HEK293 (cell line): ENCODE data around the gene ARSB.
A peak's percentile ranks its signal among the peaks of the same experiment; 100 is the strongest.

ENCODE experiments used
- GLIS1 ChIP-seq: fragments of 450-650 bp; formaldehyde crosslinking; IDR thresholded peaks from 2 replicates; pipeline ENCODE4 v1.5.1; 2016; ENCODE audit warnings: missing biosample characterization, missing genetic modification characterization
- GLIS2 ChIP-seq: fragments of 450-650 bp; formaldehyde crosslinking; IDR thresholded peaks from 2 replicates; pipeline ENCODE4 v1.5.1; 2016; ENCODE audit warnings: missing biosample characterization, missing genetic modification characterization
- KLF16 ChIP-seq: fragments of 450-650 bp; formaldehyde crosslinking; IDR thresholded peaks from 2 replicates; pipeline ENCODE4 v1.5.1; 2017; ENCODE audit warnings: missing biosample characterization, missing genetic modification characterization
- KLF9 ChIP-seq: fragments of 450-650 bp; formaldehyde crosslinking; IDR thresholded peaks from 2 replicates; pipeline ENCODE4 v1.5.1; 2016; ENCODE audit warnings: missing biosample characterization, missing genetic modification characterization, low read depth
- MEIS1 ChIP-seq: sonication (generic); formaldehyde crosslinking; IDR thresholded peaks from 2 replicates; pipeline ENCODE4 v1.8.1; 2022; ENCODE audit warnings: missing genetic modification reagents, mild to moderate bottlenecking, borderline replicate concordance
- MZF1 ChIP-seq: fragments of 450-650 bp; formaldehyde crosslinking; IDR thresholded peaks from 2 replicates; pipeline ENCODE4 v1.5.1; 2017; ENCODE audit warnings: missing biosample characterization, missing genetic modification characterization, borderline replicate concordance
- PBX3 ChIP-seq: sonication (generic); formaldehyde crosslinking; IDR thresholded peaks from 2 replicates; pipeline ENCODE4 v1.8.1; 2022; ENCODE audit warnings: mild to moderate bottlenecking, moderate library complexity, missing genetic modification reagents
- SP7 ChIP-seq: fragments of 450-650 bp; formaldehyde crosslinking; IDR thresholded peaks from 2 replicates; pipeline ENCODE4 v1.5.1; 2016; ENCODE audit warnings: missing biosample characterization, missing genetic modification characterization
- TSHZ1 ChIP-seq: fragments of 450-650 bp; formaldehyde crosslinking; IDR thresholded peaks from 2 replicates; pipeline ENCODE4 v1.5.1; 2016; ENCODE audit warnings: missing biosample characterization, missing genetic modification characterization, borderline replicate concordance
- WT1 ChIP-seq: fragments of 450-650 bp; formaldehyde crosslinking; IDR thresholded peaks from 2 replicates; pipeline ENCODE4 v1.5.1; 2016; ENCODE audit warnings: missing biosample characterization, missing genetic modification characterization
- ZBTB44 ChIP-seq: fragments of 450-650 bp; IDR thresholded peaks from 2 replicates; pipeline ENCODE4 v1.5.1; 2018; ENCODE audit warnings: missing biosample characterization, mild to moderate bottlenecking, missing genetic modification characterization
- ZBTB48 ChIP-seq: fragments of 450-650 bp; formaldehyde crosslinking; IDR thresholded peaks from 2 replicates; pipeline ENCODE4 v1.5.1; 2016; ENCODE audit warnings: missing biosample characterization, missing genetic modification characterization
- ZBTB8A ChIP-seq: fragments of 450-650 bp; formaldehyde crosslinking; IDR thresholded peaks from 2 replicates; pipeline ENCODE4 v1.5.1; 2016; ENCODE audit warnings: missing biosample characterization, missing genetic modification characterization
- ZFHX2 ChIP-seq: fragments of 450-650 bp; formaldehyde crosslinking; conservative IDR thresholded peaks from 2 replicates; pipeline ENCODE4 v1.5.1; 2016; ENCODE audit warnings: missing biosample characterization, missing genetic modification characterization
- ZIC2 ChIP-seq: fragments of 450-650 bp; formaldehyde crosslinking; IDR thresholded peaks from 2 replicates; pipeline ENCODE4 v1.5.1; 2016; ENCODE audit warnings: missing biosample characterization, missing genetic modification characterization
- ZNF18 ChIP-seq: fragments of 450-650 bp; formaldehyde crosslinking; IDR thresholded peaks from 2 replicates; pipeline ENCODE4 v1.5.1; 2016; ENCODE audit warnings: missing biosample characterization, missing genetic modification characterization
- ZNF223 ChIP-seq: fragments of 450-650 bp; formaldehyde crosslinking; IDR thresholded peaks from 2 replicates; pipeline ENCODE4 v1.5.1; 2016; ENCODE audit warnings: missing biosample characterization, missing genetic modification characterization
- ZNF280D ChIP-seq: fragments of 450-650 bp; formaldehyde crosslinking; IDR thresholded peaks from 2 replicates; pipeline ENCODE4 v1.5.1; 2016; ENCODE audit warnings: missing biosample characterization, missing genetic modification characterization
- ZNF302 ChIP-seq: fragments of 450-650 bp; formaldehyde crosslinking; IDR thresholded peaks from 2 replicates; pipeline ENCODE4 v1.5.1; 2016; ENCODE audit warnings: missing biosample characterization, missing genetic modification characterization, low read depth
- ZNF341 ChIP-seq: fragments of 450-650 bp; formaldehyde crosslinking; IDR thresholded peaks from 2 replicates; pipeline ENCODE4; 2016; ENCODE audit warnings: low read depth, missing biosample characterization, missing genetic modification characterization
- ZNF404 ChIP-seq: fragments of 450-650 bp; formaldehyde crosslinking; IDR thresholded peaks from 2 replicates; pipeline ENCODE4 v1.5.1; 2017; ENCODE audit warnings: missing biosample characterization, missing genetic modification characterization
- ZNF433 ChIP-seq: fragments of 450-650 bp; formaldehyde crosslinking; IDR thresholded peaks from 2 replicates; pipeline ENCODE4 v1.5.1; 2016; ENCODE audit warnings: missing biosample characterization, missing genetic modification characterization, low read depth
- ZNF544 ChIP-seq: fragments of 450-650 bp; formaldehyde crosslinking; IDR thresholded peaks from 2 replicates; pipeline ENCODE4 v1.5.0; 2017; ENCODE audit warnings: missing biosample characterization, missing genetic modification characterization
- ZNF626 ChIP-seq: fragments of 450-650 bp; sonication (Bioruptor Pico); formaldehyde crosslinking; IDR thresholded peaks from 2 replicates; pipeline ENCODE4 v1.5.1; 2018; ENCODE audit warnings: missing biosample characterization, missing genetic modification characterization, inconsistent platforms
- ZNF629 ChIP-seq: fragments of 450-650 bp; formaldehyde crosslinking; IDR thresholded peaks from 2 replicates; pipeline ENCODE4 v1.5.1; 2017; ENCODE audit warnings: missing biosample characterization, missing genetic modification characterization
- ZNF692 ChIP-seq: fragments of 450-650 bp; formaldehyde crosslinking; IDR thresholded peaks from 2 replicates; pipeline ENCODE4 v1.5.1; 2016; ENCODE audit warnings: missing biosample characterization, missing genetic modification characterization
- ZNF707 ChIP-seq: fragments of 450-650 bp; formaldehyde crosslinking; IDR thresholded peaks from 2 replicates; pipeline ENCODE4 v1.5.1; 2016; ENCODE audit warnings: missing biosample characterization, missing genetic modification characterization

The ARSB gene

GRCh38 chr5:78779771-78780616 is 205.1 kb downstream of the ARSB start (continued):
- TF ChIP-seq MZF1 (tag by site-specific recombination) (peak; percentile 82), MEIS1 (CRISPR knock-in tag) (0 out of 2 replicates have a peak, but pooled peaks have one; percentile 18), ZNF544 (tag by site-specific recombination) (no peak), ZNF433 (tag by site-specific recombination) (no peak), ZIC2 (tag by site-specific recombination) (peak; percentile 65), SP7 (tag by site-specific recombination) (peak; percentile 60), ZNF629 (peak; percentile 73), TSHZ1 (tag by site-specific recombination) (peak; percentile 85; the same call in 1 of the 2 replicates), GLIS2 (tag by site-specific recombination) (peak; percentile 21; the same call in 1 of the 2 replicates), ZNF280D (tag by site-specific recombination) (no peak), ZBTB44 (tag by site-specific recombination) (peak; percentile 97), ZNF341 (tag by site-specific recombination) (peak; percentile 70), KLF9 (peak; percentile 40; the same call in 1 of the 2 replicates), GLIS1 (tag by site-specific recombination) (peak; percentile 65; the same call in 1 of the 2 replicates), PBX3 (CRISPR knock-in tag) (no peak), WT1 (tag by site-specific recombination) (no peak), ZNF707 (tag by site-specific recombination) (no peak), ZFHX2 (tag by site-specific recombination) (0 out of 2 replicates have a peak, but pooled peaks have one; percentile 14), ZNF626 (tag by site-specific recombination) (no peak), ZNF302 (tag by site-specific recombination) (no peak), ZNF404 (tag by site-specific recombination) (no peak), ZBTB8A (tag by site-specific recombination) (no peak), ZNF223 (tag by site-specific recombination) (no peak), KLF16 (tag by site-specific recombination) (no peak), ZNF18 (0 out of 2 replicates have a peak, but pooled peaks have one; percentile 37), ZBTB48 (tag by site-specific recombination) (no peak), ZNF692 (peak; percentile 35; the same call in 1 of the 2 replicates)
